CD4-positive, alpha-beta T cell treated with Interleukin-1 beta for 1 hour (primary cell): ENCODE data around the gene GINS3.
"Not testable (repeated sequence)": the region's sequence is repeated elsewhere in the genome, so short reads cannot be mapped to it uniquely, and the experiment has no call there.

Experiments
- DNase-seq, 2 donors: peaks; one replicate each; pipeline ENCODE4 v3.0.0-alpha.2; 2020 to 2022

GINS3 gene

DNA sequence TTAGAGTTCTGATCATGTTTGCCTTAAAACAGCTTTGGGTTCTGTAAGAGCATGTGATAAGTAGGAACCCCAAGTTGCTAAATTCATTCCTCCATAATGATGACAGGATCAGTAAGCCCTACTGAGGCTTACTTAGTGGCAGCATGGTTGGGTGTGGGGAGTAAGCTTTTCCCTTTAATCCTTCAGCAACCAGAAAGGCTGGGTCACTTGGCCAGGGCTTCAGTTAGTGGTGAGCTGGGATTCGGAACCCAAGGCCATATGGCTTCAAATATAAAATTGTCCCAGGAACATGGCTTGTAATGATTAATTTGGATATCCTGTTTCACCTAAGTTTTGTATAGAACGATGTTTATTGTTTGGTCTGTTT is 850 bp downstream of the GINS3 start:
- DNase-seq, result no peak

DNA sequence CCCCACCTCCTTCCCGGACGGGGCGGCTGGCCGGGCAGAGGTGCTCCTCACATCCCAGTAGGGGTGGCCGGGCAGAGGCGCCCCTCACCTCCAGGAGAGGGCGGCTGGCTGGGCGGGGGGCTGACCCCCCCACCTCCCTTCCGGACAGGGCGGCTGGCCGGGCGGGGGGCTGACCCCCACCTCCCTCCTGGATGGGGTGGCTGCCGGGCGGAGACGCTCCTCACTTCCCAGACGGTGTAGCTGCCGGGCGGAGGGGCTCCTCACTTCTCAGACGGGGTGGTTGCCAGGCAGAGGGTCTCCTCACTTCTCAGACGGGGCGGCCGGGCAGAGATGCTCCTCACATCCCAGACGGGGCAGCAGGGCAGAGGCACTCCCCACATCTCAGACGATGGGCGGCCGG is 4.6 kb downstream of the GINS3 start:
- DNase-seq, result not testable (repeated sequence)

DNA sequence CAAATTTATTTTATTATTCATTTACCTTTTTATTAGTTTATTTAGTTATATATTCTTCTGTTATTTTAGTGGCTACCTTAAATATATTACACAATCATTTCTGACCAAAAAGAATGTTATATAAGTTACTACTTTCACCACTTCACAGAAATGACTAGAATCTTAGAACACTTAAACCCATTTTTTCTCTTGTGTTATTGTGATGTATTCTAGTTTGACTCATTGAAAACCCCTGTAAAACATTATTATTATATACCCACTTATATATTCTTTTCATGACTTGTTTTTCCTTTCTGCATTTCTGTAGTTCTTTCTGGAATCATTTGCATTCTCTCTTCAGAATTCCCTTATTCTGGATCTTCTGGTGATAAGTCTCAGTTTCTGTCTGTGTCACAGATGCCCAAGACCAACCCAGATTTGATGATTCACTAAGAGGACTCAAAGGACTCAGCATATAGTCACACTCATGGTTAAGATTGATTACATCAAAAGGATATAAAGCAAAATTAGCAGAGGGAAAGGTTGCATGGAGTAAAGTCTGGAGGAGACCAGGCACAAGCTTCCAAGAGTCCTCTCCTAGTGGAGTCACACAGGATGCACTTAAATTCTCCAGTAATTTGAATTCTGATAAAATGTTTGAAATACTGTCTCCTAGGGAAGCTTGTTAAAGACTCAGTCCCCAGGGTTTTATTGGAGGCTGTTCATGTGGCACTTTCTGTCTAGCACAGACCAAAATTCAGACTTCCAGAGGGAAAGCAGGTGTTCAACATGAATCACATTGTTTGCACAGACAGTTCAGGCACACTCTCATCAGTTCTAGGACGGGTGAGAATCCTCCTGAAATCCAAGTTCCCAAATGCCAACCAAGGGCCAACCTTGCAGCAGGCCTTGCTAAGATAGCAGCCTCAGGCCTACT is 7.7 kb downstream of the GINS3 start:
- DNase-seq, result no peak

DNA sequence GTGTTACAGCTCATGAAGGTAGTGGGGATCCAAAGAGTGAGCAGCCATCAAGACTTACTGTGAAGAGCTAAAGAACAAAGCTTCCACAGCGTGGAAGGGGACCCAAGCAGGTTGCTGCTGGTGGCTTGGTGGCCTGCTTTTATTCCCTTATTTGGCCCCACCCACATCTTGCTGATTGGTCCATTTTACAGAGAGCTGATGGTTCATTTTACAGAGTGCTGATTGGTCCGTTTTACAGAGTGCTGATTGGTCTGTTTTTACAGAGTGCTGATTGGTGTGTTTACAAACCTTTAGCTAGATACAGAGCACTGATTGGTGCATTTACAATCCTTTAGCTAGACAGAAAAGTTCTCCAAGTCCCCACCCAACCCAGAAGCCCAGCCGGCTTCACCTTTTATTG is 9.0 kb downstream of the GINS3 start:
- DNase-seq, result not testable (repeated sequence)

DNA sequence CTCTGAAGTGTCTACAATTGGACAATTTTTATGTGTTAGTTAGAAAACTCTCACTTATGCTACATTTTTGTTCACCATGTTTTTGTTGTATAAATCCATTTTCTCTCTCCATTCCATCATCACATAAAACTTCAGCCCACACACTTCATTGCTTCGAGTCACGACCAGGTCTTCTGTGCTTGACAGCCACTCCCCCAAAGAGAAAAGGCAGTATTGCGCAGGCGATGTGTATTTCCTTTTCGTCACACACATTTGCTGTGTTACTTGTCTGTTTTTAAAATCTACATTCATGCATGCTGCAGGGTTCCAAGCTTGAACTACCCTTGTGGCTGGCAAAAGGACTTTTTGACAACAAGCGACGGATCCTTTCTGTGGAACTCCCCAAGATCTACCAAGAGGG is 10.5 kb downstream of the GINS3 start:
- no peak for DNase-seq

DNA sequence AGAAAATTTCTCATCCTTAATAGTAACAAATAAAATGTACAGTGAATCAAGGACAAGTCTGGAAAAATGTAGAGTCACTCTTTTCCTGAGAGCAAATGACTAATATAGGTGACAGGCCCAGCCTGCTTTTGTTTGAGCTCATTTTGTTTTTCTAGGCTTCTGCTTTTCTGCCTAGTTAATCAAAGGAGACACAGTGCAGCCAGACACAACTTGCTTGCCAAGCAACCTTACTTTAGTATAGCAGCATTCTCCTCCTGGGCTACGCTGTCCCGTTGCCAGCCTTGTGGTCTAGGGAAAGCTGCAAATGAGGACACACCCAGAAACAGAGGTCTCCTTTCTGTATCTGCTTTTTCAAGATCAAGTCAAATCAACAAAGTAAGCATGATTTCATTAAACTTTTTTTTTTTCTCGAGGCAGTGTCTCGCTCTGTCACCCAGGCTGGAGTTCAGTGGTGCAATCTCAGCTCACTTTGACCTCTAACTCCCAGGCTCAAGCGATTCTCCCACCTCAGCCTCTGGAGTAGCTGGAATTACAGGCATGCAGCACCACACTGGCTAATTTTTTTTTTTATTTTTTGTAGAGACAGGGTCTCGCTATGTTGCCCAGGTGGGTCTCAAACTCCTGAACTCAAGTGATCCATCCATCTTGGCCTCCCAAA is 17.2 kb downstream of the GINS3 start:
- no peak for DNase-seq

DNA sequence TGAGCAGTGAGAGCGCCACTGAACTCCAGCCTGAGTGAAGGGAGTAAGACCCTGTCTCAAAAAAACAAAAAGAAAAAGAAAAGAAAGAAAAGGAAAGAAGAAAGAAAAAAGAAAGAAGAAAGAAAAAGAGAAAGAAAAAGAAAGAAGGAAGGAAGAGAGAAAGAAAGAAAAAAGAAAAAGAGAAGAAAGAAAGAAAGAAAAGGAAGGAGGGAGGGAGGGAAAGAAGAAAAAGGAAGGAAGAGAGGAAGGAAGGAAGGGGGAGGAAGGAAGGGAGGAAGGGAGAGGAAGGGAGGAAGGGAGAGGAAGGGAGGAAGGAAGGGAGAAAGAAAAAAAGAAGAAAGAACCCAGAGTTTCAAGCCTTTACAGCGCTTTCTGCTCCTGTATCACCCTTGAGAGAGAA is 19.1 kb downstream of the GINS3 start:
- no peak for DNase-seq

DNA sequence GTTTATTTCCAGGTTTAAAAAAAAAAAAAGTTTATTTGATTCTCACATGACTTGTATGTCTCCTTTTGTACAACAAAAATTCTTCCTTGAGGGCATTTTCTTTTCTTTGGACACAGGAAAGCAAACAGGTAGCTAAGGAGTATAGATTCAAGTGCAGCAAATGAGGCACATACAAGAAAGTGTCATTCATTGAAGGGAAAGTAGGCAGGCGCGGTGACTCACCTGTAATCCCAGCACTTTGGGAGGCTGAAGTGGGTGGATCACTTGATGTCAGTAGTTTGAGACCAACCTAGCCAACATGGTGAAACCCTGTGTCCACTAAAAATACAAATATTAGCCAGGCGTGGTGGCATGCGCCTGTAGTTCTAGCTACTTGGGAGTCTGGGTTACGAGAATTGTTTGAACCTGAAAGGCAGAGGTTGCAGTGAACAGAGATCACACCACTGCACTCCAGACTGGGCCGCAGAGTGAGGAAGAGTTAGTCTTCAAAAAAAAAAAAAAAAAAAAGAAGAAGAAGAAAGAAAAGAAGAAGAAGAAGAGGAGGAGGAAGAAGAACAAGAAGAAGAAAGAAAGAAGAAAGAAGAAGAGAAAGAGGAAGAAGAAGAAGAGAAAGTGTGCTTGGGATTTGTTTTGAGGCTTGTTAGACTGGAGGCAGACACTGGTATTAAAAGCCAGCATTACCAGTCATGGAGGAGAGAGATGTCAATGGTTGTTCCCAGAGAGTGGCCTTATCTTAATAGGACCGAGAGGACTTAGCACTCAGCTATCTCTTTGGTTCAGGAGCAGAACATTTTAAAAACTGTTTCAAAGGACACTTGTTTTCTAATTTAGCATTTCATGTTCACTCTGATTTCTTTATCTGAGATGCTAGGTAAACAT is 19.7 kb downstream of the GINS3 start:
- no peak for DNase-seq

DNA sequence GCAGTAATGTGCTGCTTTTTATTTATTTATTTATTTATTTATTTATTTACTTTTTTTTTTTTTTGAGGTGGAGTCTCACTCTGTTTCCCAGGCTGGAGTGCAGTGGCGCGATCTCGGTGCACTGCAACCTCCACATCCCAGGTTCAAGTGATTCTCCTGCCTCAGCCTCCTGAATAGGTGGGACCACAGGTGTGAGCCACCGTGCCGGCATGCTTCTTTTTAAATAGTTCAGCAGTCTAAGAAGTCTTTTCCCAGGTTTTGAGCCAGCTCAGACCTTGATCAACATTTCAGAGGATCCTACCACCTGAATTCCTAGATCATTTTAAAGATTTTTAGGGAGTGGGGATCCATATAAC is 20.3 kb downstream of the GINS3 start:
- DNase-seq, result not testable (repeated sequence)

DNA sequence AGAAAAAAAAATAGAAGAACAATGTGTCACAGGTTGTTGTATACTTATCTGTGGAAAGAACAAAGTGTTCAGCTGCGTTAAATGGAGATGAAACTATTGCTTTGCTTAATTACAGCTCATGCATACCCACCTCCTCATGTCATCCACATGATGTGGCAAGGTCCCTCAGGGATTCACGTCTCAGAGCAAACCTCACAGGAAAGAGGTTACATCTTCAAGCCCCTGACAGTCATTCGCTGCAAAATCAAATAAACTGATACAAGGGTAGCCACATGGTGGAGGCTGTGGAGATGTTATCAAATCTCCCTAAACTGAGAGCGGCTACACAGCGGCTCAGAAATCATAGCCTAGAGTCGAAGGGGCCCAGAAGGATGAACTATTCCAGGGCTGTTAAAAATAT is 21.1 kb downstream of the GINS3 start:
- no peak for DNase-seq

DNA sequence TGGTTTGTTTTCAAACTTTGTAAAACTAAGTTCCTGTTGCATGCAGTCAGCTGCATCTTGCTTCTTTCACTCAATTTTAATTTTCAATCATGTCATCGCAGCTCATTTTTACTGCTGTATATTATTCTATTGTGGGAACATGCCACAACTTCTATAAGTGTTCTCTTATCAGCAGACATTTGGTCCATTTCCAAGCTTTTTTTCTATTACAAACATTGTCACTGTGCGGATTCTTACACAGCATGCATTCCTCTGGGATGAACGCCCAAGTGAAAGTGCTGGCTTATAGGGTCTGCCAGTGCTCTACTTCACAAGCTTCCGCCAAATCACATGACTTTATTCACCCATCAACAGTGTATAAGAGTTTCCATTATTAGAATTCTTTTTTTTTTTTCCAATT is 22.7 kb downstream of the GINS3 start:
- DNase-seq, result no peak

DNA sequence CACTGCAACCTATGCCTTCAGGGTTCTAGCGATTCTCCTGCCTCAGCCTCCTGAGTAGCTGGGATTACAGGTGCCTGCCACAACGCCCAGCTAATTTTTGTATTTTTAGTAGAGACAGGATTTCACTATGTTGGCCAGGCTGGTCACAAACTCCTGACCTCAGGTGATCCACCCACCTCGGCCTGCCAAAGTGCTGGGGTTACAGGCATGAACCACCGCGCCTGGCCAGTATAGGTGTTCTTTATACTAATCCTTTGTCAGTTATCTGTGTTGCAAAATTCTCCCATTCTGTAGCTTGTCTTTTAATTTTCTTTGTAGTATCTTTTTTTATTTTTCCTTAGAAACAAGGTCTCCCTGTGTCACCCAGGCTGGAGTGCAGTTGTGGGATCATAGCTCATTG is 23.7 kb downstream of the GINS3 start:
- not testable (repeated sequence) for DNase-seq

DNA sequence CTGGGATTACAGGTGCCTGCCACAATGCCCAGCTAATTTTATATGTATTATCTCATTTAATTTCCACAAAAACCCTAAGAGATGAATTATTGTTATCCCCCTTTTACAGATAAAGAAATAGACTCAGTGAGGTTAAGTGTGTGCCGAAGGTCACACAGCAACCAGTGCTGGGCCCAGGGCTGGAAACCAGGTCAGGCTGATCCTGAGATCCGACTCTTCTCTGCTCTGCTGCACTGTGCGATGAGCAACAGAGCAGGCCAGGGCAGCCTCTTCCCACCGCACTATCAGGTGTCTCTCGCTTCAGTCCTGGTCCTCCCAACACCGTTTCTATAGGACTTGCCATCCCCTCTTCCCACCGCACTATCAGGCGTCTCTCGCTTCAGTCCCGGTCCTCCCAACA is 24.8 kb downstream of the GINS3 start:
- DNase-seq, result no peak

DNA sequence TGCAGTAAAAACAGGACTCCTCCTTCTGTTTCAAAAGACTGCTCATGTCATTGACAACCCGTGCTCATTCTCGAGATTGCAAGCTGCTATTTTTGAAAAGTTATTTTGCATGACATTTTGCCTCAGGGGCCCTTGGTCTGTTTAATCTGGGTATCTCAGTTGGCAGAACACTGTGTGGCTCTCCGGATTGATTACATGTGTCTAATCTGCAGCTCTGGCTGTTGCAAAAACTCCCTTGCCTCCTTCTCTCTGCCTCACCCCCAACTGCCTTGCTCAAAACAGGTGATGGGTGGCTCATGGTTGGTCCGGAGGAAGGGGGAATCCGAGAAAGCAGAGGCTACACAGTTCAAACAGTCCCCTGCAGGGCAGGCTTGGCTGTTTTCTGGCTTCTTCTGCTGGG is 25.3 kb downstream of the GINS3 start:
- no peak for DNase-seq

DNA sequence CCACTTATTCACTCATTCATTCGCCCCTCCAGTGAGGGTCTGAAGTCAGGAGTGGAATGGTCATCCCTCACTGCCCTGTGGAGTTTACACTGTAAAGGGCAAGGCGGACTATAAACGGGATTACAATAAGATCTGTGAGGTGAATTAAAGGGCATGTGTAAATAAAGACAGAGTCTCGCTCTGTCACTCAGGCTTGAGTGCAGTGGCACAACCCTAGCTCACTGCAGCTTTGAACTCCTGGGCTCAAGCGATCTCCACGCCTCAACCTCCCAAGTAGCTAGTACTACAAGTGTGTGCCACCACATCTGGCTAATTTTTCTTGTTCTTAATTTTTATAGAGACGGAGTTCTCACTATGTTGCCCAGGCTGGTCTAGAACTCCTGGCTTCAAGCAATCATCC is 25.8 kb downstream of the GINS3 start:
- no peak for DNase-seq

DNA sequence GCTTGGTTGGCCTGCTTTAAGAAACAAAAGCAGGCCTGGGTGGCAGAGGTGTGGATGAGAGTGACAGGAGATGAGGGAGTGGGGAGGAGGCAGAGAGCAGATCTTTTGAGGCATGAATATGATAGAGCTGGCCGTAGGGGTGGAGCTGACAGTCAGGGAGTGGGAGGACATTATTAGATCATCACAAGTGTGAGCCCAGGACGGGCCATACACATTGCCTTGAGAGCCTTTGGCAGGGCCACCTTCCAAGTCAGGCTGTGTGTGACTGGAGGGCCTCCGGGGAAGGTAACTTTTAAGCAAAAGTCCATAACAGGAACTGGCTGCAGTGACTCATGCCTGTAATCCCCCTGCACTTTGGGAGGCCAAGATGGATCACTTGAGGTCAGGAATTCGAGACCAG is 26.3 kb downstream of the GINS3 start:
- no peak for DNase-seq

DNA sequence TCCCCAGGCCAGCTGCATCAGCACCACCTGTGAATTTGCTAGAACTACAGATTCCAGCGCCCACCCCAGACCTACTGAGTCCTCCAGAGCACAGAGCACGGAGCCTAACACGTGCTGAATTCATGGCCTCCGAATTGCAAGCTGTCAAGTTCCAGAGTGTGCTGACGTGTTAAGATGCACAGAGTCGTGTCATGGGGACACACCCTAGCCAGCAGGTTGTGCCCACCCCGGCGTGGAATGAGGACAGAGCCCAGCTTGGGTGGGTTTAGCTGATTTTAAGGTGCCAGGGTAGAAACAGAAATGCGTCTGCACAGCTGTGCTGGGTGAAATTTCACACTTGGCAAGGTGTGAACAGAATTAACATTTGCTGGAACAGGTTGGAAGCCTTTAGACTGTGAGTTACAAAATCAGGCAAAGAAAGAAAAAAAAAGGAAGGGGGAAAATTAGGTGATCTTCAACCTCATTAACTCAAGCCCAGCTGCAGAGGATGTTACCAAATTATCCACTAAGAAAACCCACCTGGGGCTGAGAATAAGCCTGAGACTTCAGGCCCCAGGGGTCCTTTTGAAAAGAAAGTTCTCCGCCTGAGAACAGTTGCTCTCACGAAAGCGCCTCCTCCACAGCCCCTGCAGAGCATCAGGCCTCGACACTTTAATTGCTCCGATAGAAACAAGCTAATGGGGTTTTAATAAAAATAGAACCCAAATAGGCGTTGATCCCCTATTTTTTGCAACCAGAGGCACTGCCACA is 27.1 kb downstream of the GINS3 start:
- no peak for DNase-seq

DNA sequence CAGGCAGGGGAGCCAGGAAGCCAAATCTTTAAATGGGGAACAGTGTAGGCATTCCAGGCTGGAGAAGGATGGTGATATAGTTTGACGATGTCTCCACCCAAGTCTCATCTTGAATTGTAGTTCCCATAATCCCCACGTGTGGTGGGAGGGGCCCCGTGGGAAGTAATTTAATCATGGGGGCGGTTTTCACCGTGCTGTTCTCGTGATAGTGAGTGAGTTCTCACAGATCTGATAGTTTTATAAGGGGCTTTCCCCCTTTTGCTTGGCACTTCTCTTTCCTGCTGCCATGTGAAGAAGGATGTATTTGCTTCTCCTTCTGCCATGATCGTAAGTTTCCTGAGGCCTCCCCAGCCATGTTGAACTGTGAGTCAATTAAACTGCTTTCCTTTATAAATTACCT is 28.8 kb downstream of the GINS3 start:
- DNase-seq, result no peak

DNA sequence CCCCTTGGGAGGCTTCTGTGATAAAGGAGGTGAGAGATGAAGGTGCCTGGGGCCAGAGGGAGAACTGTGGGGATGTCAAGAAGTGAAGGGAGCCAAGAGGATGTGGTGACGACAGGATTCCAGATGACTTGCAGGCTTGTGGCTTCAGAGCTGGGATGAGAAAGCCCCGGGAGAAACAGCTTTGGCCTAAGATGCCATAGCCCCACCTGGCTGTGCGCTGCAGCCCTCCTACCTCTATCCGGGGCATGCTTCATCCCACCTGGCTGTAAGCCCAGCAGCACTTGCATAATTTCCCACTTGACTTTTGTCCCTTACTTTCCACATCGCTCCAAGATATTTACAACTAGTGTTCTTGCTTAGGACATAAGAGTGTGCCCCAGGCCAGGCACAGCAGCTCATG is 29.3 kb downstream of the GINS3 start:
- DNase-seq, result no peak

DNA sequence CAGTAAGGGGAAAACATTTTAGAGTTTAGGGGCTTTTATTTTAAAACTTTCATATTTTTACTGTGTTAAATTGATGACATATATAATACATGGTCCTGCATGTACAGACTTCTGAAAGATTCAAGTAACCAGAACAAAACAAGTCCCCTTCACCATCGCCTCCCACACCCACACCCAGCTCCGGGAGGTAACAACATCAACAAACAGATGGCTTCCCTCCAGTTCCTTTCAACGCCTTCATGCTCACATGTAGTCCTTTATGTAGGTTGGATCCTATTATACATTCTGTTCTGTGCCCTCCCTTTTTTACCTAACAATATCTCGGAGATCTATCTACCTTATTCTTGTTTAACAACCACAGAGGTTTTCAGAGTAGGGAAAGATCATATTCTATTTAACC is 30.5 kb downstream of the GINS3 start:
- DNase-seq, result no peak

DNA sequence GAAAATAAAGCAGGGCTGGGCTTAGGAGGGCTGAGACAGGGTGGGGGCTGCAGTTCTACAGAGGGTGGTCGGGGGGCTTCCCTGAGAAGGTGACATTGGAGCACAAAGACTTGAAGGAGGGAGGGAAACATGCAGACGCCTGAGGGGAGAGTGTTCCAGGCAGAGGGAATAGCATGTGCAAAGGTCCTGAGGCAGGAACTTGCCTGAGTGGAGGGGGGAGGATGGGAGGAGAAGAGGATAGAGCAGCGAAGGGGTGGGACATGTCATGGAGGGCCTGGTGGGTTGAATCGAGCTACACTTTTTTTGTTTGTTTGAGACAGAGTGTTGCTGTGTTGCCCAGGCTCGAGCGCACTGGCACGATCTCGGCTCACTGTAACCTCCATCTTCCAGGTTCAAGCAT is 33.0 kb downstream of the GINS3 start:
- DNase-seq, result no peak

DNA sequence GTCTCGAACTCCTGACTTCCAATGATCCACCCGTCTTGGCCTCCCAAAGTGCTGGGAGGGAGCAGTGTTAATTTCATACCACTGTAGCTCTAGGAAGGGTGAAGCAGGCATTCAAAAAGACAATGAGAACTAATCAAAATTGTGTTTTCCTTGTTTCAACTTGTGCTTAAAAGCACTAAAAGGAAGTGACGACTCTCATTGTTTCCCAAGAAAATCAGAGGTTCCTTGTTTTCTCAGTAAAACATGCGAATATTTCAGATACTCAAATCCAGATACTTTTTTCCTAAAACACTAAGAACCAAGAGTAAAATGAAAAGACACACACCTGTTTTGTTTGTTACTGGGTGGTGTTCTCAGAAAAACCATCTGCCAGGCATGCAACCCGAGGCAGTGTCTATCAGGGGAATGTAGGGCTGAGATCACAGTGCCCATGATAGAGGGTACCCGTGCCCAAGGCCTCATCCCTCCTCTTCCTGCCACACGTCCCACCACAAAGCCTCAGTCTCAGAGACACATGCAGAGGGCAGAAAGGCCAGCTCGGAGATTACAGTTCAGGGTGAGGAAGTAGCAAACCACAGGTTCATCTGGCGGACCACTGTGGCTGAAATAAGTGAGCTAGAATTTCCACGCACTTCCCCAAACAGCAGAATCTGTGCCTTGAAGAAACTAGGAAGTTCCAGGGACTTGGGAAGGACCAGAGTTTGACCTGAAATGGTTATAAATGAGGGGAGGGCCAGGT is 33.7 kb downstream of the GINS3 start:
- DNase-seq, result peak; percentile 13 to 39
